GM19372 (cell line): Measurements from ENCODE around the gene DSCAML1.
A peak's percentile ranks its signal among the peaks of the same experiment; 100 is the strongest.
"Not testable (repeated sequence)": the region's sequence is repeated elsewhere in the genome, so short reads cannot be mapped to it uniquely, and the experiment has no call there.

Experiments used
- ATAC-seq: cut with Tn5 transposase; IDR thresholded peaks from one replicate; pipeline ENCODE4 v1.9.1; 2021; ENCODE audit warnings: mild to moderate bottlenecking, low read depth, moderate library complexity; ENCODE audit not compliant: unreplicated experiment

Gene DSCAML1

DNA sequence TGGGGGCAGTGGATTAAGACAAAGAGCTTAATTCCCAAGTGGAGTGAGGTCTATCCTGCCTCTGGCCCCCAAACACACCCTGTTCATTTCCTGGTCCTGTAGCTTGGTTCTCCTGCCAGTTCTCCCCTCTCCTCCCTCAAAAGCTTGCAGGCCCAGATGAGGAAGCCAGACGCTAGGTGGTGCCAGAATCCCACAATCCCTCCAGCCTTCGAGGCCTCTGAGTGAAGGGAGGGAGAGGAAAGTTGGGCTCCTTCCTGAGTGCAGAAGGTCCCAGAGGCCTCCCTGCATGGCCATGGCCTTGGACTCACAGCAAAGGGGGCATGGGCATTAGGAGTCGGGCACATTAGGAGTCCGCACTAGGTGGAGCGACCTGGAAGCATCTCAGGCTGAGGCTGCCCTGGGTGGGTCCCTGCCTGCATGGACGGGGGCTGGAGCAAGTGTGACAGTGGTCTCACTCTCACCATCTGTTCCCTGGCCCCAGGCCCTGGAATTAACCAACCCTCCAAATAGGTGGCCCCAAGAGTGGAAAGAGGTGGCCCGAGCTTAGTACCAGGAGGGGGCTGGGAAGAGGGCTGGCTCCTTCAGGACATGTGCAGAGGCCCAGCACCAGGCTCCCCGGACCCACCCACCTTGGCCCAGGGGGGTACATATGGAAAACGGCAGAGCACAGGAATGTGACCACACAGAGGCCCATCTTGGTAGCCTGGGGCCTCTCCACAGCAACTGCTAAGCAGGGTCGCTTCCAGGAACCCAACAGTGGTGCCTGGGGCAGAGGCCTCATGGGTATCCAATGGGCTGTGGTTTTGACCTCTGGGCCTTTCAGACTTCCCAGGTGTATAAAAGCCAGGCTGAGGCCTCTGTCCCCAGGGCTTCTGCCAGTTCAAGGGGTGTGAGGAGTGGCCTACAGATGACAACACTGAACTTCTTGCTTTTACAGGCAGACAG lies 22.4 kb upstream of the DSCAML1 start:
- ATAC-seq, result no peak

DNA sequence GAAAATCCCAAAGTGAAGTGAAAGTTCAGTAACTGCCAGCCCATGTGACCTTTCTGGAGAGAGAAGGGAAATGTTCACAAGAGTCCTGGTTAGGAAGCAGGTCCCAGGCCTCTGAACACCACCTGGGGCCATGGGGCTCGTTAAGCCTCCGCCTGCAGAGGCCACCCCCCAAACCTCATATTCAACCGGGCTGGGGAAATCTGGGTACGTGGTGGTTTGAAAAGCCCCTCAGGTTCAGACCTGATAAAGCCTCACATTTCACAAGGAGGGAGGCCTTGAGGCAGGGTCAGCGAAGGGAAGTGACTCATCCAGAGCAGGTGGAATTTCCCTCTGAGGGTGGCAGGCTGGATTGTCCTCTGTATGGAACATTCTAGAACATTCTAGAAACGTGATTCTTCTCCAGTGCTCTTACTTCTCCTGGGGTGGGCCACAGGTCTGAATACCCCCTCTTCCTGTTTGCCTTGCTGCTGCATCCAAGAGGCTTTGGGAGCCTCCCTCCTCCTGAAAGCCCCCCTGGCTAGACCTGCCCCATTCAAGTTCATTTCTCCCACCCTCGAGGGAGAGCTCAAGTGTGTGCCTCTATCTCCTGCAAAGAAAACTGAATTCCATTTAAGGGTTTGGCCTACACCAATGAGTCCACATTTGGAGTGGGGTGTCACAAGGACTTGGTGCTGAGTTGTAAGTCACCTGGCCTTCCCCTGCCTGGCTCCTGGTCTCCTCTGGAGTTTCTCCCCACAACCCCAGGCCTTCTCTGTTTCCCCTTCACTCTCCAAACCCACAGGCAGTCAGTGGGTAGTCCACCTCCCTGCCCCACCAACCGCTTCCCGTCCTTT lies 21.2 kb upstream of the DSCAML1 start:
- no peak for ATAC-seq

DNA sequence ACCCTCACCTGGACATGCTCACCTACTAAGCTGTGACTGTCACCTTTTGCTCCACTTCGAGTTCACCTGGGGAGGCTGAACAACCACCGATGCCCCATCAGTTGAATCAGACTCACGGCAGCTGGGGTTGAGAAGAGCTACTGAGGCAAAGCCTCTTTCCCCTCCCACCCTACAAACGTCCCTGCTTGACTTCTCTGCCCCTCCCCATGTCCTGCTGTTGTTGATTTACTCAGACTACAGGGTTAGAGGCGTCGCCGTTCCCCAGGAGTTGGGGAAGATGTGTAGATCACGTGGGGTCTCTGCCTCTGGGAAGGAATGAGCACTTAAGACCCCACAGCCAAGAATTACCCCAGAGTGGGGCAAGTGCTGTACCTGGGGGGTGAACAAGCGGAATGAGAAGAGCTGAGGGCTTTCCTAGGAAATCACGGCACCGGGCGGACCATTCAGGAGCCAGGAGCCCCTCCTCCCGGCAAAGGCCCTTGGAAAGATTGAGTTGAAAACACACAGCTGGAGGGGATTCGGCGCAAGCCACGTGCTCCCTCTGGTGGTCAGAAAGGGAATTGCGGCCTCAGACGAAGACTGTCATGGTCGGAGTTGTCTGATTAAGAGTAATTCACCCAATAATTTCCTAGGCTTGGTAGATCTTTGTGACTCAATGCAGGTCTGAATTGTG lies 20.5 kb upstream of the DSCAML1 start:
- no peak for ATAC-seq

DNA sequence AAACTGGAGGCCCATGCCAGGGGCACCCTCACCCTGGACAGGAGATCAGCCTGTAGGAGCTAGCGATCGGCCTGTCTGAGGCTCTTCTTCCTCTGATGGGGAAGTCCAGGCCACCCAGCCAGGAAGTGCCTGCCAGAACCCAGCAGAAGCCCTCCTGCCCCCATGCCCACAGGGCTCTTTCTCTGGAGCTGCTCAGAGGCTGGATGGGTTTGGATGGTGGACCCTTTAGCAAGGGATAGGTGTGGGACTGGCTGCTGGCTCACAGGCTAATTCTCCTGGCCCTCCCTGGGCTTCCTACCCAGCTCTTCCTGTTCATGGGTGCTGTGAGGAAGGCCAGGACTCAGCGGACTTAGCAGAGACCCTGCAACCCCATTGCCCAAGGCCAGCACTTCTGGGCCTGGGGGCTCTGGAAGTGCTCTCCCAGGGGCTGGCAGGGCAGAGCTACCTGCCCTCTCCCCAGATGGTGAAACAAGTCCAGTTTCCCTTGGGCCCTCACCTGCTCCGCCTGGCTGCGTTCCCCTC lies 19.9 kb upstream of the DSCAML1 start:
- ATAC-seq, result no peak

DNA sequence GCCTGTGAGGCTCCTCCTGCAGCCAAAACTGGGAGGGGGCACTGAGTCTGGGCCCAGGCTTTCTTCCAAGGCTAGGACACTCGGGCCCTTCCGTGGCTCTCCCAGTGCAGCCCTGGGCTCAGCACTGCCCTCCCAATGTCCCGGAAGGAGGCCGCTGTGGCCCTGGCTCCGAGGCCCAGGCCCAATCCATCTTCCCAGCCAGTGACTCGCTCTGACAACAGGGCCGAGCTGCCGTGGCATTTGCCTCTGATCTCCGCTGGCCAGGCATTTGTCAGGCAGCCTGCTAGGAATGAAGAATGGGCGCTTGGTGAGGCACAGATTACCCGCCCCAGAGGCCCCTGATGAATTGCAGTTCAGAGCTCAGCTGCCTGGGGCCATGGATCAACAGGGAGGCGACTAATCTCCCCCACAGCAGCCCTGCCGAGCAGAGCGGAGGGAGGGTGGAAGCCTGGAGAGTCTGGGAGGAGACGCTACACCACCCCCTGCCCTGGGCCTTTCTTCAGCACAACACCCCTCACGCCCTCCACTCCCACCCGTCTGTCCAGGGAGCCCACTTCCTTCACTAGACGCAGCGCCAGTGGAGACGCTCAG lies 19.2 kb upstream of the DSCAML1 start:
- no peak for ATAC-seq

DNA sequence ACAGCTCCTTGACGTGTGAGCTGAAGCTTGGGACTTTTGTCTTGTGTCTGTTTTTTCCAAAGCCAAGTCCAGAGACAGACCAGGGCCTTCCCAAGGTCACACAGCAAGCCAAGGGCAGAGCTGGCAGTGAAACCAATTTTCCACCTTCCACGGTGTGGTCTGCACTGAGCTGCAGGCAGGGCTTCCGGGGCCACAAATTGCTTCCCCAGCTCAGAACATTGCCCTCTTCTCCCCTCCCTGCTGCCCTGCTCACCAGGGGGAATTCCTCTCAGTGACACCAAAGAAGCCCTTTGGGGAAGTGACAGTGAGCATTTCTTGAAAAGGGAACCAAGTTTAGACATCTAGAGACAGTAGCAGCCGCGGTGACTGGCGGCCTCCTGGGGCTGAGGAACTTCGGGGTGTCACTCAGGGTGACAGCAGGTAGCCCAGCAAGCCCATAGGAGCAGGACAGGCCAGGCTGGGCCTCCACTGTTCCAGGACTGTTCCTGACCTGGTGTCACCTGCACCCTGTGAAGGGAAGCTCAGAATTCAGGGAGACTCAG lies 18.3 kb upstream of the DSCAML1 start:
- peak; percentile 59 for ATAC-seq

DNA sequence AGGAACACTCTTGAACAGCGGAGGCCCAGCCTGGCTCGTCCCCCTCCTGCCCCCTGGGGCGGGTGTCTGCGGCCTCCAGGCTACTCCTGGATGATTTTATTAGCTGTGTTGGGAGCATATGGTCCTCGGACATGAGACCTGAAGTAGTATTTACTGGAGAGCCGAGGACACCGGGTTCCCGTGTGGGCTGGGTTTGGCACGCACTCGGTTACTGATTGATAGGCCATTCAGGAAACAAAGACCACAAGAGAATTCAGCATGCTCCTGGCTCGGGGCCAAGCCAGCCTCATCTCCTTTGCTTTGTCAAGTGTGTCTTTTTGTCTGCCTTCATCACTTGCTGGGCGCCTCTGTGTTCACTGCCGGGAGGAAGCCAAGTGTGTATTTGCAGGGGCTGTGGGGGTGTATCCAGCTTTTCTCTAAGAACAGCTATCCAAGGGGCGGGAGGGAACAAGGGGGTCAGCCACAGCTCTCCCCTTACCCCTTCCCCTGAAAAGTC lies 17.8 kb upstream of the DSCAML1 start:
- peak; percentile 35 for ATAC-seq

DNA sequence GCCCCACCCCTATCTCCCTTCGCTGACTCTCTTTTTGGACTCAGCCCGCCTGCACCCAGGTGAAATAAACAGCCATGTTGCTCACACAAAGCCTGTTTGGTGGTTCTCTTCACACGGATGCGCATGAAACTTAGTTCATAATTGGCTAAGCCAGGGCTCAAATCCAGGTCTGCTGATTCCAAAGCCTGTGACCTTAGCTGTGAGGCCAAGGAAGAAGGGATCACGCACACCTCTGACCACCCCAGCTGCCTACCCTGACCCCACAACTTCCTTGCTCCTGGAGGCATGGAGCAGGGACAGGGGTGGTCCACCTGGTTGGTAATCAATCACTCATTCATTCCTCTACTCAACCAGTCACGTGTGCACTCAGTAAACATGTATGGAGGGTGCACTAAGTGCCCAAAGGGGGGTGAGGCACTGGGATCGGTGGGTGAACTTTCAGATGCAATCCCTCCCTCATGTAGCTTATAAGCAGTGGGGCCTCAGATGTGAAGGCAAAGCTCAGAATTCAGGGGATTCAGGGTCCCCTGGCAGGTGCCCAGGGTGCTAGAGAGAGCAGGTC lies 17.3 kb upstream of the DSCAML1 start:
- peak; percentile 2 for ATAC-seq

DNA sequence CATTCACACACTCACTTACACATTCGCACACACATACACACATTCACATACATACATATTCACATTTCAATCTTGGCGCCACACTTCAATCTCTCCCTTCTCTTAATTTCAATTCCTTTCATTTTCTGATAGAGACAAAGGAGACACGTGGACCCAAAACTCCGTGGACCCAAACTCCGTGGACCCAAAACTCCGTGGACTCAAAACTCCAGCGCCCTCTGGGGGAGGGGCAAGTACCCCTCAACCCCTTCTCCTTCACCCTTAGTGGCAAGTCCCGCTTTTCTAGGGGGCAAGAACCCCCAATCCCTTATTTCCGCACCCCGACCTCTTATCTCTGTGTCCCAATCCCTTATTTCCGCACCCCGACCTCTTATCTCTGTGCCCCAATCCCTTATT lies 13.0 kb upstream of the DSCAML1 start:
- not testable (repeated sequence) for ATAC-seq

DNA sequence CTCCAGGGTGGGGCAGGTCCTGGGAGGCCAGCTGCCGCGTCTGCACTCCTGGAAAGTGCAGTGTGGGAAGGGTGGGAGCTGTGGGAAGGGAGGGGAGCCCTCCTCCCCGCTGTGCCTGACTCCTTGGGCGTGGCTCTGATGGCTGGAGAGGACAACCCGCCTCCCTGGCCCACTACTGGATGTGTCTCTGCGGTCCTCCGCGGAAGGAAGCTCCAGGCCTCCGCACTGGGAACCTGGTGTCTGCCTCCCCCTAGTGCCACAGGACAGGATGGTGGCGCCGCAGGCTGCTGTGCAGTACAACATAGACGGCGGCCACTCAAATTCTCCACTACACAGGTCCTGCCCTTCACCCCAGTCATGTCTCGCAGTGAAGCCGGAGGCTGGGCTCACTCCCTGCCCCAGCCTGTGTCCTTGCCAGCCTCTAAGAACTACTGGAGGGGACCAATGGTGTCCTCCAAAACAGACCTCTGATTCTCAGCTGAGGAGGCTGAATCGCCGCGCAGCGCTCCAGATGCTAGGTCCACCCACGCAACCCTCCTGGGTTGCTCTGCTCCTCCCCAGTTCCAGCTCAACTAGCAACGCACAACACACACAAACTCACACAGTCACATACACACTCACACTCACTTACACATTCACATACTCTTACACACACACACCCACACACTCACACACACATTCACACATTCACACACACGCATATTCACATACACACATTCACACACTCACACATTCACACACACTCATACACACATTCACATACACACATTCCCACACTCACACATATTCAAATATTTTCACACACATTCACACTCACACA lies 12.4 kb upstream of the DSCAML1 start:
- no peak for ATAC-seq

DNA sequence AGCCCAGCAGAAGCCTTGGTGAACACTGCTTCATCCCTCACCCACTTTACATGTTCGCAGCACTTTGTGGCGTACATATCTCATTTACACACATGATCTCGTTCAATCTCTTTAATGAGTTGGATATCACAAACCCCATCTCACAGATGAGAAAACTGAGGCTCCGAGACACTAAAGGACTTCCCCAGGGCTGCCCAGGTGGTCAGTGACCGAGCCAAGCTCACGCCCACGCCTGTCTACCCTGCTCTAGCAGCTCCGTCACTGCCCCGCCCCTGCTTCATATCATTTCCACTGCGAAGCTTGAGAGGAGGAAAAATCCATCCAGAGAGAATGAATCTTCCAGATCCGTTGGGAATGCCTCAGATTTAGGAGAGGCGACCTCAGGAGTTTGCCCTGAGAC lies 11.8 kb upstream of the DSCAML1 start:
- ATAC-seq, result no peak

DNA sequence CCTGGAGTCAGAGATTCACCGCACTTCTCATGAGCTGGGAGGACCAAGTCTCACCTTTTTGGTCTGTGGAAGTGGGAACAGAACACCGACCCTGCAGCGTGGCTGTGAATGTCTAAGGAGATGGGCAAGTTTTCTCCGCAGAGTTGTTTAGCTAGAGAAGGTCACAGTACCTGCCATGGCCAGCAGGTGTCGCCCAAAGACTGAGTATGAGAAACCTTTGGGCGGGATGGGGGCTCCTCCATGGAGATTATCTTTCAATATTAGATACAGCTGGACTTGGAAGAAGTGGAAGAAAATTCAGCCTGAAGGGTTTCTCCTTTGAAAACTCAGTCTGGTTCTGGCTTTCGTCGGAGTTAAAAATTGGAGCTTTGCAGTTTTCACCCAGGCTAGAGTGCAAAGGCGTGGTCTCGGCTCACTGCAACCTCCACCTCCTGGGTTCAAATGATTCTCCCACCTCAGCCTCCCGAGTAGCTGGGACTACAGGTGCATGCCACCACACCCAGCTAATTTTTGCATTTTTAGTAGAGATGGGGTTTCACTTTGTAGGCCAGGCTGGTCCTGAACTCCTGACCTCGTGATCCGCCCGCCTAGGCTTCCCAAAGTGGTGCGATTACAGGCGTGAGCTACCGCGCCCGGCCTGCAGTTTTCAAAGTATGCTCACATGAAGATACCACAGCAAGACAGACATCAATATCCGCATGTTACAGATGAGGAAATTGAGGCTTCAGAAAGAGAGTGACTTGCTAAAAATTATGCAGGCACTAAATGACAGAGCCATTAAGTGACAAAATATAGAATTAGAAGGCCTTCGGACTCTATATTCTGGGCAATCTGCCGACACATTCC lies 10.7 kb upstream of the DSCAML1 start:
- no peak for ATAC-seq

DNA sequence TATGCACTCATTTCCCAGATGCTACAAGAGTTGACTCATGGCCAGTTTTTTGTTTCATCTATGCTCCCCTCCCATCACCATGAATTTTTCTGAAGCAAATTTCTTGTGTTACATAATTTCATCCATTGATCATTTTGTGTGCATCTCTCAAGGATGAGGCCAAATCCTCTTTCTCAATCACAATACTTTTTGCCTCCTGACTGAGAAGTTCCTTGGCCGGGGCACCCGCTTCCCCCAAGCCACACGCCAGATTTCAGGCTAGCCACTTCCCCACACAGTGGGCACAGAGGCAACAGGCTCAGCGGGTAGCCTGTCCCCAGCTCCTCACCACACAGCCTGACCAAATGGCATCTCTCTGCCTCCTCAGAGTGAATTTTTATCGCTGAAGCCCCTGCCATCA lies 9.8 kb upstream of the DSCAML1 start:
- ATAC-seq, result no peak

DNA sequence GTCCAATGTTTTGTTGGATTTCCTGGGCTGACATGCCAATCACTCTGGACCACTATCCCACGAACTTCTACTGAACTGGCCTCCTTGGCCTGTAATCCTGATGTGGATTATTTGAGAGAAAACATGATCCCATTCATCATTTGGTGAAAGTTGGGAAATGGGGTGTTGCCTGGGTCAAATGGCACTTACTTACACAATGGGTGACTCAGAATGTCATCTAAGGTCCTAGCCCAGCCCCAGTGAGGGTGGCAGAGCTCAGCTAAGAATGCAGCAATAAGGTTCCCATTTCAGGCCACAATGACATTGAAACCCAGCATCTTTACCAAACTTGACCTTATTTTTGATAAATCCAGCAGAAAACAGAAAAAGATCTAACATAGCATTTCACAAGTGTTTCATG lies 8.0 kb upstream of the DSCAML1 start:
- no peak for ATAC-seq

DNA sequence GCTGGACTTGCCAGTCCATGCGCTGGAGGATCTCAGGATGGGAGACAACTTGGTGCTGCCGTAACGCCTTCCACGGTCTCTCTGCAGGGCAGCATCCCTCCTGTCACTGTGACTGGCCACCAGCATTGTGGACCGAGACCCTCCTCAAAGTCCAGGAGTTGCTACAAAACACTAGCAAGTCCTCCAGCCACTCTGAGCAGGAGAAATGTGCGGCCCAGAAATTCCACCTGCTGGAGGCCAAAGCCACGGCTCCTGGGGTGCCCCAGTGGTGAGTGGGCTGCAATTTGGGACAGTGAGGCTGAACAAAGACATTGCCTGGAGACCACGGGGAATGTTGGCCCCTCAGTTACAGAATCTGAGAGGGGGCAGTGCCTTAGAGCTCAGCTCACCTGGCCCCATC lies 6.9 kb upstream of the DSCAML1 start:
- no peak for ATAC-seq

DNA sequence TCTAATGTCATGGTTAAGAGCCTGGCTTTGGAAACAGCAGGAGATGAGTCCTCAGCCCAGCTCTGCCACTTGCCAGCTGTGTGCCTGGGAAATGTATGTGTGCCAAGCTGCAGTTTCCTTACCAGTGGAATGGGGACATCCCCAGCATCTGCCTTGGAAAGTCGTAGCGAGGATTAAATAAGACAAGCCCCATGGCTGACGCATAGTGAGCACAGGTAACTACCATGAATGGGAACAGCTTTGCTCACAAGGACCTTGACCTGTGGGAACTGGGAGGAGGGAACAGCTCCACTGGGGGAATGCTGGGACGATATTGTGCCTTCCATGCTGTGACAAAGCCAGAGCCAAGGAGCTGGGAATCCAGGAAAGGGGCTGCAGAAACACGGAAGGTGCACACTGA lies 2.6 kb upstream of the DSCAML1 start:
- ATAC-seq, result no peak

DNA sequence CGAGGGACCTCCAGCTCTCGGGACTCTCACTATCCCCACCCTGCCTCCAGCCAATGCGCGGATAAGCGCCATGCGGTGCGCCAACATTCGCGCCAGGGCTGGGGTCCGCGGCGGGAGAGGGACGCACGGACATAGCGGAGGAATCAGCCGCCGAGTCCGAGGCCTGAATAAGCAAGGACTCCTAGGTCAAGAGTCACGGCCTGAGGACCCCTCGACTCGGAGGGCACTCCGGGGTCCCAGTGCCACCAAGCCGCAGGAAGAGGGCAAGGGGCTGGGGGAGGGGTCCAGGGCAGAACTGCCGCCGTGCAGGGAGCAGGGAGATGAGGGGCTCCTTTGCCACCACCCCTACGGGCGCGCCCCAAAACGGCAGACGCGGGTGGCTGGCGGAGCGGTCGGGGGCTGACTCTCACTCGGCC lies 552 bp downstream of the DSCAML1 start:
- no peak for ATAC-seq
